Activated CD4-positive, alpha-beta T cell treated with anti-CD3 and anti-CD28 coated beads, Interleukin-2, Interleukin-6, amounts not matched to agents 100 ng/mL and 50 ng/mL, durations not matched to agents 16 hours and 8 hours (primary cell): ENCODE data around the gene EFNA2.
"Not testable (repeated sequence)": the region's sequence is repeated elsewhere in the genome, so short reads cannot be mapped to it uniquely, and the experiment has no call there.

Source experiments
- DNase-seq: peaks from one replicate; pipeline ENCODE4 v3.0.0-alpha.2; 2020

EFNA2 gene

DNA sequence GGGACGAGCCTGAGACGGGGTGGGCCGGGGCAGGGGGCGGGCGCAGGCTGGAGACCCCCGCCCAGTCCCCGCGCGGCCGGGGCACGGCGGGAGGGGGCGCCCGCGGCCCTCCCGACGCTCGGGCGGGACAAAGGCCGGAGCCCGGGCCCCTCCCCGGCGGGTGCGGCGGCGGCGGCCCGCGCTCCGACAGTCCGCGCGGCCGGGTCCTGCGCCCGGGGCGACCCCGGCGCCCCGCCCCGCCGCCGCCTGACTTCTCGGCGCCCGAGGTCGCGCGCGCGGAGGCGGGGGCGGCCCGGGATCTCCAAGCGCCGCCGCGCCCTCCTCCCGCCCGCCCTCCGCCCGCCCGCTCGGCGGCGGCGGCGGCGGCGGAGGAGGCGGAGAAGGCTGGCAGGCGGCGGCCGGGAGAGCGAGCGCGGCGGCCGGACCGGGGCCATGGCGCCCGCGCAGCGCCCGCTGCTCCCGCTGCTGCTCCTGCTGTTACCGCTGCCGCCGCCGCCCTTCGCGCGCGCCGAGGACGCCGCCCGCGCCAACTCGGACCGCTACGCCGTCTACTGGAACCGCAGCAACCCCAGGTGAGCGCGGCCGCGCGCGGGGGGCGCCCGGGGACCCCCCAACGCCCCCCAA, at the start of gene EFNA2:
Gene EFNA2 (plus strand): TSS at position 137 of the 624 bp plus-strand sequence. CDS start 296 bp downstream, at position 433.
- DNase-seq: no peak

DNA sequence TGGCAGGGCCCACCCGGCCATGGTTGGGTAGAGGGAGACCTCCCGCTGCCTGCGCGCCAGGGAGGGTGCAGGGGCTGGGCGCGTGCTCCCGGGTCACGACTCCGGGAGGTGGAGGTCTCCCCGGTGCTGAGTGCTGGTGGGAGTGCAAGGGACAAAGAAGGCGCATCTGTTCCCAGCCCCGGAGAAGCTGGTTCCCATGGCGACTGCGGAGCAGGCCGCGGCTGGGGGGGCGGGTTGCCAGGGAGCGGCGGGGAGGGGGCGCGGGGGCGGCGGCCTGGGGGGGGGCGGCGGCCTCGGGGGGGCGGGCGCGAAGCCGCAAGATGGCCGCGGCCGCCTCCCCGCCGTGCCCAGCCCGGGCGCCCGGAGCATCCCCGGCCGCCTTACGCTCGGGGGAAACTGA, 49.1 kb upstream of the EFNA2 start:
- no peak for DNase-seq

DNA sequence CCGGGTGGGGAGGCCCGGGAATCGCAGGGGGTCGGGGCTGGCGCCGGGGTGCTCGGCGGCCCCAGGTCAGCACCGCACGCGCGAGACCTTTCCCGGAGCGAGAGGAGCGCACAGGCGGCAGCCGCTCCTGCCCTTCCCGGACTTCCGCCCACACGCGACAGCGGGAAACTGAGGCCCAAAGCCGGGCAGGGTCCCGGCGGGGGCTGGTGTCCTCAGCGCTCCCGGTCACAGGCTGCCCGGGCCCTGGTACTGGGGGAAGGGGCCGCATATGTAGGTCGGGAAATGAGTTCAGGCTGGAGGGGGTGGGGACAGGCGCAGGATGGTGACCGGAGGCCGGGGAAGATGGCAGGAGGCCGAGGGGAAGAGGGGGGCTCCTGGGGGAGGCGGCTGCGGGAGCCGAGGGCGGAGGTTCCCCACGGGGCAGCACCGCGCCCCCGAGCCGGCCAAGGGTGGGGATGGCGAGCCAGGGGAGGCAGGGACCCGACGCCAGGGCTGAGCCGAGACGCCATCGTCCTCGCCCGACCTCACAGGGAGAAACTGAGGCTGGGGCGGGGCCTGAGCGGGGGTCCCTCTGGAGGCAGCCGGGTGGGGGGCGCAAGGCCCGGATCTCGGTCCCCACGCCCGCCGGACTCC, 48.5 kb upstream of the EFNA2 start:
- DNase-seq: no peak

DNA sequence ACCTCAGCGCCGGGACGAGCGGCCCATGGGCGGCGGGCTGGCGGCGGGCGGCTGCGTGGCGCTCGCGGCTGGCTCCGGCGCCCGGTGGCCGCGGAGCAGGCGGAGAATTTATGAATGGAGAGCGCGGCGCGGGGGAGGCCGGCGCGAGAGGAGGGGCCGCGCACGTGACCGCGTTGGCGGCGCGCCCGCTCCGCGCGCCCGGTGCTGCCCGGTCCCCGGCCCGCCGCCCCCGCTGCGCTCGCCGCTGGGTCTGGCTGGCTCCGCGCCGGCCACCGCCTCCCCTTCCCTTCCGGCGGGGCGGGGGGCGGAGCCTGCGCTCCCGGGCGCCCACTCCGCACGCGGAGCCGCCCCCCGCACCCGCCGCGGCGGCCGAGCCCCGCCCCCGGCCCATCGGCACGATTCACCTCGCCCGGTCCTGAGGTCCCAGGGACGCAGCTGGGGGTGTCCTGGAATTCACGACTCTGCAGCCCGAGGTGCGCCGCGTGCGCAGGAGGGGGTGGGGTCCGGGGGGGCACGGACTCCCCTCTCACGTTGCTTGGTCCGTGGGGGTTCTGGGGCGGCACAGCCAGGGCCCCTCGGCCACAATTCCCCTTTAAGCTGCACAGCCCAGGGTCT, 47.8 kb upstream of the EFNA2 start, which contains the start of gene CBARP:
Gene CBARP (minus strand): TSS at position 252 of the 615 bp plus-strand sequence. CDS start 1,905 bp downstream, outside the sequence.
- no peak for DNase-seq

DNA sequence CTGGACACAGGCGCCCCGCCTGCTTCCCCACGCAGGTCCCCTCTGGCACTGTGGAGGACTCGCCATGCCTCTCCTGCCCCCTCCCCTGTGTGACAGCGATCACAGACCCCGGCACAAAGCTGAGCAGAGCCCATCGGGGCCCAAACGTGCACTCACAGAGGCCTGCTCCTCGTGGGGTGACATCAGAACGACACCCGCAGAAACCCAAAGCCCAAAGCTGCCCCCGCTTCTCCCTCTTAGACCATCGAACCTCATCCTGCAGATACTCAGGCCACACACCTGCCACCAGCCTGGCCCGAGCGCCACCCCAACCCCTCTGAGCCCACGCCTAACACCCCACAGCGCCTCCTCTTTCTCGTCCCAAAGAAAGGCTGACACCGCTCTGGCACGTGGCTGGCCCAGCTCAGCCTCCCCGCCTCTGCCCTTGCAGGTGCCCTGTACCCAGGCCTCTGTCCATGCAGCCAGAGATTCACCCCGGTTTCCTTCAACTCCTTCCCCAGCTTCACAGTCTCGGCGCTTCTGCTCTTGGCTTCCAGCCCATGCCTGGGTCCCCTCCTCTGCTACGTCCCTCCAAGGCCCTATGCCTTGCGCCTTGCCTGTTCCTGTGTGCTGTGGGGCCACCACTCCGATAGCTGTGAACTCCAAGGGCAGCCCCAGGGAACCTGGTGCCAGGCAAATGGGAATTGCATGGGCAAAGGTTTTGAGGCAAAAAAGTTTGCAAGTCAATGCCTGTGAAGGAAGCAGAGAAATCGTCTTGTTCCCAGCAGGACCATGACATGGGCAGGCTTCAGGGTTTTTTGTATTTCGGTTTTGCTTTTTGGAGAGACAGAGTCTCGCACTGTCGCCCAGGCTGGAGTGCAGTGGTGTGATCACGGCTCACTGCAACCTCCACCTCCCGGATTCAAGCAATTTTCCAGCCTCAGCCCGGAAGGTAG, 47.0 kb upstream of the EFNA2 start:
- DNase-seq: no peak

DNA sequence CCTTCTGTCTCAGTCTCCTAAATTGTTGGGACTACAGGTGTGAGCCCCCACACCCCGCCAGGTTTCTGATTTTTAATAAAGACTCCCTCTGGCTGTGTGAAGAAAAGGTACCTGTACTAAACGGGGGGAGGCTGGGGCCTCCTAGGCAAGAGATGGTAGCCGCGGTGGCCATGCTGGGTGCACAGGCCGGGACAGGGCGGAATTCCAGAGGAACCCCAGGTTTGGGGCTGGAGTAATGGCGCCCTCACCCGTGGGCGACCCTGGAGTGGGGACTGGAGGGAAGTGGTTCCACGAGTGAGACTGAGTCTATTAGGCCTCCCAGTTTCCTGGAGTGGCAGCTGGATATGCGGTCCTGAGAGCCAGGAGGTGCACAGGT, 46.3 kb upstream of the EFNA2 start:
- no peak for DNase-seq

DNA sequence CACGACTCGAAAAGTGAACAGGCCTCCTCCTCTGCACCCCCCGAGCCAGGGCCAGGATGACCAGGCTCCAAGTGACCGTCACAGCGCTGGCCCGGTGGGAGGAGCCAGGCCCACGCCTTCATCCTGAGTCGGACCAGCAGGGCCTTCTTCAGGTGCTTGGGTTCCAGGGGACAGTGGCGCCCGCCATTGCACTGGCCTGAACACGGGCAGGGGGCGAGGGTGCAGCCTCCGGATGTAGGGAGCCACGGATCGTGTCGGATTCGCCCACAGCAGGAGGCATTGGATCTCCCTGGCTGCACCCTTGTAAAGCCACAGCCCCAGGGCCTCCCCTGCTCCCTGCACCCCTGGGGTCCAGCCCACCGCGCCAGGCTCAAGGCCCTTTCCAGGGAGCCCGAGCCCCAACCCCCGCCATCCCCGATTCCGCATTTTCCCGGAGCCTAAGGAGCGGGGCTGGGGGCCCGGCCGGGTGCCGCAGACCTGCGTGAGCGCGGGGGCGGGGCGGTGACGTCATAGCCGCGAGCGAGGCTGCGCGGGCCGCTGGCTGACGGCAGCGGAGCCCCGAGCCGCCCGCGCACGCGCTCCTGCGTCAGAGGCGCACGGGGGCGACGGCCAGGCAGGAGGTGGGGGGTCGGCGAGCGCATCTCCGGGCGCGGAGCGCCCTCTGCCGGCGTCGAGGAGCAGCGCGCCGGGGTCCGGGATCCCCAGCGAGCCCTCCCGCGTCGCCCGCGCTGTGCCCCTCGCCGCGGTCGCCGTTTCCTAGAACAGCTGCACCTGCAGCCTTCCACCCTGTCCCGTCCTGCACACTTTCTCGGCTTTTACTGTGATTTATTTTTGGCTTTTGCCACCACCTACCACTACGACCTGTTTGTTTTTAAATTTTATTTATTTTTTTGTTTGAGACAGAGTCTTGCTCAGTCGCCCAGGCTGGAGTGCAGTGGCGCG, 45.6 kb upstream of the EFNA2 start:
- DNase-seq: peak; percentile 95

DNA sequence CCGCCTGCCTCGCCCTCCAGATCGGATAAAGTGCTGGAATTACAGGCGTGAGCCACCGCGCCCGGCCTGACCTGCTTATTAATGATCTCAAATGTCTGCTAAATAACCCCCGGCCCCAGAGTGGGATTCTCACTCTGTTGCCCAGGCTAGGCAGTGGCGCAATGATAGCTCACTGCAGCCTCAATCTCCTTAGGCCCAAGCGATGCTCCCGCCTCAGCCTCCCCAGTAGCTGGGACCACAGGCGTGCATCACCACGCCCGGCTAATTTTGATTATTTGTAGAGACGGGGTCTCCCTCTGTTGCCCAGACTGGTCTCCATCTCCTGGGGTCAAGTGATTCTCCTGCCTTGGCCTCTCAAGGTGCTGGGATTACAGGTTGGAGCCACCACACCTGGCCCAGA, 44.7 kb upstream of the EFNA2 start:
- no peak for DNase-seq

DNA sequence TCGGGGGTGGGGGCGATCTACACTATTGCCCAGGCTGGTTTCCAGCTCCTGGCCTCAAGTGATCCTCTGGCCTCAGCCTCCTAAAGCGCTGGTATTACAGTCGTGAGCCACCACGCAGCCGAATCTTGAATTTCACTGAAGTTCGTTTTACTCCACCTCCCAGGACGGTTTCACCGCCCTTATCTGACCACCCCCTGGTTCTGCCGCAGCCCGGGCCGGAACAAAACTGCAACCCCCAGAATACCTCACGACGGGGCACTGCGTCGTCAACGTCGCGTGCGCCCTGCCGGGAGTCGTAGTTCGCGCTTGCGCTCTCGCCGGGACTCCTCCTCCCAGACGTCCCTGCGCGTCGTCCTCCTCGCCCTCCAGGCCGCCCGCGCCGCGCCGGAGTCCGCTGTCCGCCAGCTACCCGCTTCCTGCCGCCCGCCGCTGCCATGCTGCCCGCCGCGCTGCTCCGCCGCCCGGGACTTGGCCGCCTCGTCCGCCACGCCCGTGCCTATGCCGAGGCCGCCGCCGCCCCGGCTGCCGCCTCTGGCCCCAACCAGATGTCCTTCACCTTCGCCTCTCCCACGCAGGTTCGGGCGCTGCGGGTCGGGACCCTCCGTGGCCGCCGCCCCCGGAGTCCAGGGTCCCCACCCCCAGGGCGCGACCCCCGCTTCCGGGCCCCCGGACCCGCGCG, 44.1 kb upstream of the EFNA2 start, which contains the start of gene ATP5F1D:
Gene ATP5F1D (plus strand): TSS at position 335 of the 679 bp plus-strand sequence. CDS start 100 bp downstream, at position 435.
- DNase-seq: peak; percentile 96

DNA sequence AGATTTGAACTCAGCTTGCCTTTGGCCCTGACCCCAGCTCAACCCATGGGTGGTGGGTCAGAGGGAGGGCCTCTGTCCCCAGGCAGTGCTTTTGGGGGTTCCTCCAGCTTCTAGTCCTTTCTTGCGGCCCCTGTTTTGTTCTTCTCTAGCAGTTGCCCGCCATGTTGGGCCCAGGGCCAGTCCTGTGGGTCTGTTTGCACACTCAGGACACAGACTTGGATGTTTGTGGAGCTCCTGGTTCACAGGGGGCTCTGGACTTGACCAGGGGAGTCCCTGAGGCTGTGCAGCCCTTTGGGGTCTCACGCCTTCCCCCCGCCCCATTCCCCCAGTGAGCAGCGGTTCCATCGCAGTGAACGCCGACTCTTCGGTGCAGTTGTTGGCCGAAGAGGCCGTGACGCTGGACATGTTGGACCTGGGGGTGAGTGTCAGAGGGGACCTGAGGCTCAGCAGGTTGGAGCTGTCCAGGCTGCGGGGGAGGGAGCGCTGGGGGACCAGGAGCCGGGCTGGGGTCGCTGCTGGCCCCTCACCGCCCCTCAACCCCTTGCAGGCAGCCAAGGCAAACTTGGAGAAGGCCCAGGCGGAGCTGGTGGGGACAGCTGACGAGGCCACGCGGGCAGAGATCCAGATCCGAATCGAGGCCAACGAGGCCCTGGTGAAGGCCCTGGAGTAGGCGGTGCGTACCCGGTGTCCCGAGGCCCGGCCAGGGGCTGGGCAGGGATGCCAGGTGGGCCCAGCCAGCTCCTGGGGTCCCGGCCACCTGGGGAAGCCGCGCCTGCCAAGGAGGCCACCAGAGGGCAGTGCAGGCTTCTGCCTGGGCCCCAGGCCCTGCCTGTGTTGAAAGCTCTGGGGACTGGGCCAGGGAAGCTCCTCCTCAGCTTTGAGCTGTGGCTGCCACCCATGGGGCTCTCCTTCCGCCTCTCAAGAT, 41.6 kb upstream of the EFNA2 start:
- DNase-seq: peak; percentile 88

DNA sequence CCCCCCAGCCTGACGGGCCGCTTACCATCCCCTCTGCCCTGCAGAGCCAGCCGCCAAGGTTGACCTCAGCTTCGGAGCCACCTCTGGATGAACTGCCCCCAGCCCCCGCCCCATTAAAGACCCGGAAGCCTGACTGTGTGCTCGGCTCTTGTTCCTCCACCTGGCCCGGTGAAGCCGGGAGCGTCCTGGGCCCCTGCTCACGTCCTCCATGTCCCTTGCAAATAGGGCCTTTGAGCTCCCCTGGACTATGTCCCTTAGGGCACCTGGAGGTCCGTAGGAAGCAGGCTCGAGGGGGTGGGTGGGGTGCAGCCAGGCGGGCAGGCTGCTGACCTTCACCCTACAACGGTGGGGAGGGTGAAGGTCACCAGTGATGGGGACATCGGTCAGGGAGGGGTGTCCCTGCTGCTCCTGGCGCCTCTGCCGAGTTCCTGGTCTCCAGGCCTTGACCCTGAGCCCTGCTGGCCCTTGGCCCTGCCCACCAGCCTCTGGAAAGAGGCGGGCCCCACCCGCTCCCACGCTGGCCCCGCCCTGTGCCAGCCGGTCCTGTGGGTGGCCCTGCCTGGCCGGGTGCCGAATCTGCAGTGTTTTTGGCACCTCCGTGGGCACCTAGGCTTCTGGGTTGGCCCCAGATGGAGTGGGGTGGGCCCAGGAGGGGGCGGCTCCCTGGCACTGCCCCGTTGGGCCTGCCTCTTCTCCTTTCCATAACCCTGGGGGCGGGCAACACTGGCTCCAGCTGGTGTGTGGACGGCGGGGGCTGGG, 40.8 kb upstream of the EFNA2 start:
- no peak for DNase-seq

DNA sequence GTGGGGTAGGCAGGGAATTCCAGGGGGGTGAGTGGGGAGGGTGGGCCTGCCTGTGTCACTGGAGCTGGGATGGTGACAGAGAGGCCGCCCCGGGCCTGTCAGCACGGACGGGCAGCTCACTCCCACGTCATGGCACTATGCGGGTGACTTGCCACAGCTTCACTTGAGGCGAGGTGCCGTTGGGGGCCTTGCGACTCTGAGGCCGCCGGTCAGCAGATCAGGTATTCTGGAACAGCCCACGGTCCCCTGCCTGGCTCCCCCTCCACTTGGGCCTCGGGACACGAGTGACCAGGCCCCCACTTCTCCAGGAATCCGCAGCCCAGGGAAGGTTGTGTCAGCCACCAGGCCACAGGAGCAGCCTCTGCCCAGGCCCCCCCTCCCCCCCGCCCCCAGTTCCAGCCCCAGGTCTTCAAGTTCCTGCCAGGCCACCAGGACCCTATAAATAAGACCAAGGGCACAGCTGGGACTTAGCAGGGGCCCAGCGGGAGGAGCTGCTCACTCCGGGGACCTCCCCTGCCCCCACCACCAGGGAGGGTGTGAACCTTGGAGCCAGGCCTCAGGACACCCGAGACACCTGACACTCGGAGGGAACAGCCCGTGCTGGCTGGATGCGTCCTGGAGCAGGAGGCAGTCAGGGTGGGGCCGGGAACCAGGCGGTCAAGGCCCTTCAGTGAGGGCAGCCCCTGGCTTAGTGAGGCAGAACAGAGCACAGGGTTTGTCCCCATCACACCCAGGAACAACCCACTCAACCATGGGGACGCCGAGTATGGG, 40.0 kb upstream of the EFNA2 start:
- no peak for DNase-seq

DNA sequence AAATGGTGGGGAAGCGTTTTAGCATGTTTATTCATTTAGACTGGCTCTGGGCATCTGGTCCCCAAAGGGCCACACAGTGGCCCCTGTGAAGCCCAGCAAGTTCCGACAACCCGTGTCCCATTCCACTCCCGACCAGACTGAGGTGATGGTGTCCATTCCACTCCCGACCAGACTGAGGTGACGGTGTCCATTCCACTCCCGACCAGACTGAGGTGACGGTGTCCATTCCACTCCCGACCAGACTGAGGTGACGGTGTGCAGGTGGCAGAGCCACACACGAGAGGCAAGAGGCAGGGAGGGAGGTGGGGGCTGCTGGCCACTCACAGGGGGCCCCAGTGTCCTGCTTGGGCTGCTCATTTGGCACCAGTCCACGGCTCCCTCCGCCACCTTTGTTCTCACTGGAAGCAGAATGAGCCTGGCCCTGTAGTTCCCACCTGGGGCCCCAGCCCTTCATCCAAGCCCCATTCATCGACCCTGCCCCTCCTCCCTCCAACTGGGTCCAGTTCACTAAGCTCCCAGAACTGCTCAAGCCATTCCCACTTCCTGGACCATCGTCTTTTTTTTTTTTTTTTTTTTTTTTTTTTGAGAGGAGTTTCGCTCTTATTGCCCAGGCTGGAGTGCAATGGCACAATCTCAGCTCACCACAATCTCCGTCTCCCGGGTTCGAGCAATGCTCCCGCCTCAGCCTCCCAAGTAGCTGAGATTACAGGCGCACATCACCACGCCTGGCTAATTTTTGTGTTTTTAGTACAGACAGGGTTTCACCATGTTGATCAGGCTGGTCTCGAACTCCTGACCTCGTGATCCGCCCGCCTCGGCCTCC, 39.2 kb upstream of the EFNA2 start:
- not testable (repeated sequence) for DNase-seq

DNA sequence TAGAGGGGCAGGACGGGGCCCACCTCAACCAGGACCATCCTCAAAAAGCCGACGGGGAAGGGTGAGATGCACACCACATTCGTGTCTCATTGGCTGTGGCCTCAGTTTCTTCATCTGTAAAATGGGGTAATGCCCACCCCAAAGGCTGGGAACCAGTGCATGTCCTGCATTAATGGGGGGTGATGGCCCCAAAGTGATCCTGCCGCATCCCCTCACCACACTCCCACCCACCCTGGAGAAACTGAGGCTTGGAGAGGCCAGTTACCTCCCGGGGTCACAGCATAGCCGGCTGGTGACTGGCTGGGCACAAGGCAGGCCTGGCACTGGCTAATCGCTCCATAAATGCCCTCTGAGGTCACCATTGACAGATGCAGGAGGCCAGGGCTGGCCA, 37.9 kb upstream of the EFNA2 start:
- no peak for DNase-seq

DNA sequence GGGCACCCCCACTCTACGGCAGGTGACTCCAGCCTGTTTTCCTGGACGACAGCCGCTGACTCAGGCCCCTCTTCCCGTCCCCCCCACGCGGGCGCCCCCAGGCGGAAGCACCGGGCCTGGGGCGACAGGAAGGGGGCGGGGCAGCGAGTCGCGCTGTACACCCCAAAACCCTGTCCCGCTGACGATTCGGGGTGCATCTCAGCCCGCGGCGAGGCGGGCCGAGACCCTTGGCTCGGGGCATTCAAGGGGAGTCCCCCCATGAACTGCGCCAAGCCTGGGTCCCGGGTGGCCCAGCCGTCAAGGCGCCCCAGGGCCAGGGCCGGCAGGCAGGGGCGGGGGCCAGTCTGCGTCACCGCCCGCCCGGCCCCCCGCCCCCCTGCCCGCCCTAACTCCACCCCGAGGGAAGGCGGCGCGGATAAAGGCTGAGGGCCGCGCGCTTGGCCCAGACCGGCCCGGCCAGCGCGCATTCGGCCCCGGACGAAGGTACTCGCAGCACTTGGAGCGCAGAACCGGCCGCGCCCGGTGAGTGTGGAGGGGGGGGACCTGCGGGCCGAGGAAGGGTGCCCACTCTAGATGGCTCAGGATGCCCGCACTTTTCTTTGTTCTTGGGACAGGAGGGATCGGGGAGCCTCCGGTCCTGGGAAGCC, 37.4 kb upstream of the EFNA2 start, which contains the start of gene MIDN:
Gene MIDN (plus strand): TSS at position 445 of the 647 bp plus-strand sequence. CDS start 1,714 bp downstream, outside the sequence.
- DNase-seq: peak; percentile 80

DNA sequence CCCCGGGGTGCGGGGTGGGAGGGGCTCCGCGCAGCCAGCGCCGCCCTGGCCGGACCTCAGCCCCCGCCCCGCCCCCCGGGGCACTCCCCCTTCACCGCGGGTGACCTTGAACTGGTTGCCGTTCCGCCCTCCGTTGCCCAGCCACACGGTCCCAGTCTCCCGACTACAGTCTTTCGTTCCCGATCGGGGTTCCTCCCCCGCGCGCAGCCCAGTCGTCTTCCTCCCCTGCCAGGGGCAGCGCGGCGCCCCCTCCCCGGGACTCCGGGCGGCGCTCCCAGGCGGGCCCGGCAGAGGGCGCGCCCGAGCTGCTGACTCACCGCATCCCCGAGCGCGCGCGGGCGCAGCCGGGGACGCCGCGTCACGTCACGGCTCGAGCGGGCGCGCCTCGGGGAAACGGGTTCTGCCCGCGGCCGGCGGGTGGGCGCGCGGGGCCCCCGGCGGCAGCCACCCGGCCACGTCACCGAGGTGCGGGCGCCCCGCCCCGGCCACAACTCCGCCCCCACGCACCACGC, 36.8 kb upstream of the EFNA2 start:
- DNase-seq: peak; percentile 81
